HepG2 (cell line): ENCODE data around the gene CEP104. TPM values are rescaled to one million over a fixed set of nuclear protein-coding genes. Genes with fewer than 3 reads are reported as not detected.
A peak's percentile ranks its signal among the peaks of the same experiment; 100 is the strongest.

Experiments used
- GATA4 ChIP-seq: sonication (generic); IDR thresholded peaks from 2 replicates; pipeline ENCODE4 v1.6.1; 2016; ENCODE audit warnings: antibody characterized with exemption, low read depth, borderline replicate concordance
- IRF1 ChIP-seq: sonication (generic); formaldehyde crosslinking; IDR thresholded peaks from 2 replicates; pipeline ENCODE4 v1.4.0; 2020; ENCODE audit warnings: low read depth, mild to moderate bottlenecking, missing genetic modification reagents
- KDM1A ChIP-seq: IDR thresholded peaks from 2 replicates; pipeline ENCODE4 v1.6.1; 2016; ENCODE audit warnings: missing compliant biosample characterization
- SNAI1 ChIP-seq: sonication (generic); formaldehyde crosslinking; IDR thresholded peaks from 2 replicates; pipeline ENCODE4 v1.5.0; 2020; ENCODE audit warnings: mild to moderate bottlenecking, missing genetic modification reagents, borderline replicate concordance
- SRSF1 ChIP-seq: fragments of 200-400 bp; formaldehyde crosslinking; optimal IDR thresholded peaks from 2 replicates; pipeline ENCODE3; 2017; ENCODE audit warnings: mild to moderate bottlenecking, low read depth, low read length, moderate library complexity
- TSC22D2 ChIP-seq: sonication (generic); formaldehyde crosslinking; IDR thresholded peaks from 2 replicates; pipeline ENCODE4 v1.5.1; 2020; ENCODE audit warnings: missing genetic modification reagents, mild to moderate bottlenecking, borderline replicate concordance
- ZNF256 ChIP-seq: sonication (generic); formaldehyde crosslinking; conservative IDR thresholded peaks from 2 replicates; pipeline ENCODE4 v1.4.0; 2020; ENCODE audit warnings: missing genetic modification reagents
- ZNF383 ChIP-seq: sonication (generic); formaldehyde crosslinking; IDR thresholded peaks from 2 replicates; pipeline ENCODE4 v1.4.0; 2020; ENCODE audit warnings: missing genetic modification reagents, mild to moderate bottlenecking, borderline replicate concordance
- ZNF660 ChIP-seq: sonication (generic); formaldehyde crosslinking; IDR thresholded peaks from 2 replicates; pipeline ENCODE4 v1.5.1; 2020; ENCODE audit warnings: mild to moderate bottlenecking, low read depth, missing genetic modification reagents, borderline replicate concordance
- ZNF7 ChIP-seq: IDR thresholded peaks from 2 replicates; pipeline ENCODE4 v1.6.1; 2016; ENCODE audit warnings: missing biosample characterization, missing genetic modification reagents
- polyA plus RNA-seq, 8 experiments: library from polyadenylated mRNA; depleted of rRNA in 3 of 8; stranded (reverse) in 7 of 8; unstranded in 1 of 8; fragments of >200 nt; fragmentation: Illumina TruSeq in 4 of 8; extraction: Trizol in 4 of 8; gene quantifications; 2 replicates each; pipeline versions ENCODE4 v1.2.1 to v1.2.3, GENCODE V29; 2011 to 2016; ENCODE audit warnings: low read depth in 4 of 8, missing spikeins in 1 of 8, mixed read lengths in 1 of 8; ENCODE audit not compliant: insufficient read depth in 1 of 8
- total RNA-seq, 5 experiments: library from RNA; depleted of rRNA; stranded (reverse); fragments of >200 nt; fragmentation: Illumina TruSeq; extraction: Trizol; gene quantifications; 2 replicates each; pipeline ENCODE4 v1.2.3, GENCODE V29; 2016; ENCODE audit warnings: low read depth in 1 of 5
- TF ChIP-seq, protein P1 (sequence below): sonication (generic); formaldehyde crosslinking; IDR thresholded peaks from 2 replicates; pipeline ENCODE4 v1.9.0; 2021; ENCODE audit warnings: missing genetic modification reagents, borderline replicate concordance
- TF ChIP-seq, protein P2 (sequence below): sonication (generic); formaldehyde crosslinking; IDR thresholded peaks from 2 replicates; pipeline ENCODE4 v1.4.0; 2020; ENCODE audit warnings: missing genetic modification reagents
- TF ChIP-seq, protein P3 (sequence below): sonication (generic); formaldehyde crosslinking; IDR thresholded peaks from 2 replicates; pipeline ENCODE4 v1.4.0; 2020; ENCODE audit warnings: missing genetic modification reagents

The CEP104 gene
- total and polyA plus RNA-seq, 2 of the 13 experiments (the other 11 are each of a cell fraction or from before 2014, with no cell fraction given) = 20.4 to 30.1 TPM

DNA sequence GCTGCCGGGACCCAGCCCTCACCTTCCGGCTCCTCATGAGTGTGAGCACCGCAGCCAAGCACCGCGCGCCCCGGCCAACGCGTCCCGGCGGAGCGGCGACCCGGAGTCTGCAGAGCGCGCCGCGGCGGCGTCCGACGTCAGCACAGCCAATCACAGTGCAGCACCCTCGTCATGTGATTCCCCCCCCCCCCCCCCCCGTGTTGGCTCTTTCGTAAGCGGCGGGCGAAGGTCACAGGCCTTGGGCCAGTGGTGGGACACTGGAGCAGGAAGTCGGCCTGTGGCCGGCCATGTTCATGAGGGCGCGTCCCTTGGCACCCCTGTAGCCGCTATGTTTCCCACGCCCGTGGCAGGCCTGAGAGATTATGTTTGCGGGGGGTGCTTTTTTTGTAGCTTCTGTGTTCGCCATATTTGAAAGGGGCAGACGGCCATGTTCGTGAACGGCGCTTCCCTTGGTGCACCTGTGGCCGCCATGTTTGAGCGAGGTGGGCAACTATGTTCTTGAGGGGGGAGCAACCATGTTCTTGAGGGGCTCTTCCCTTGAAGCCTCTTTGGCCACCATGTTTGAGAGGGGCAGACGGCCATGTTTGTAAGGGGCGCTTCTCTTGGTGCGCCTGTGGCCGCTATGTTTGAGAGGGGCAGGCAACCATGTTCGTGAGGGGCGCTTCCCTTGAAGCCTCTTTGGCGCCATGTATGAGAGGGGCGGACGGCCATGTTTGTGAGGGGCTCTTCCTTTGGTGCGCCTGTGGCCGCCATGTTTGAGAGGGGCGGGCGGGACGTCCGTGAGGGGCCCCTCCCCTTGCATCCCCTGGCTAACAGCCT lies 43.3 kb upstream of the CEP104 start, which contains the start of gene C1orf174 (continued):
- TF ChIP-seq, protein P1, sequence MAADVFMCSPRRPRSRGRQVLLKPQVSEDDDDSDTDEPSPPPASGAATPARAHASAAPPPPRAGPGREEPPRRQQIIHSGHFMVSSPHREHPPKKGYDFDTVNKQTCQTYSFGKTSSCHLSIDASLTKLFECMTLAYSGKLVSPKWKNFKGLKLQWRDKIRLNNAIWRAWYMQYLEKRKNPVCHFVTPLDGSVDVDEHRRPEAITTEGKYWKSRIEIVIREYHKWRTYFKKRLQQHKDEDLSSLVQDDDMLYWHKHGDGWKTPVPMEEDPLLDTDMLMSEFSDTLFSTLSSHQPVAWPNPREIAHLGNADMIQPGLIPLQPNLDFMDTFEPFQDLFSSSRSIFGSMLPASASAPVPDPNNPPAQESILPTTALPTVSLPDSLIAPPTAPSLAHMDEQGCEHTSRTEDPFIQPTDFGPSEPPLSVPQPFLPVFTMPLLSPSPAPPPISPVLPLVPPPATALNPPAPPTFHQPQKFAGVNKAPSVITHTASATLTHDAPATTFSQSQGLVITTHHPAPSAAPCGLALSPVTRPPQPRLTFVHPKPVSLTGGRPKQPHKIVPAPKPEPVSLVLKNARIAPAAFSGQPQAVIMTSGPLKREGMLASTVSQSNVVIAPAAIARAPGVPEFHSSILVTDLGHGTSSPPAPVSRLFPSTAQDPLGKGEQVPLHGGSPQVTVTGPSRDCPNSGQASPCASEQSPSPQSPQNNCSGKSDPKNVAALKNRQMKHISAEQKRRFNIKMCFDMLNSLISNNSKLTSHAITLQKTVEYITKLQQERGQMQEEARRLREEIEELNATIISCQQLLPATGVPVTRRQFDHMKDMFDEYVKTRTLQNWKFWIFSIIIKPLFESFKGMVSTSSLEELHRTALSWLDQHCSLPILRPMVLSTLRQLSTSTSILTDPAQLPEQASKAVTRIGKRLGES = no peak; the same call in 1 of the 2 replicates
- TF ChIP-seq, protein P2, sequence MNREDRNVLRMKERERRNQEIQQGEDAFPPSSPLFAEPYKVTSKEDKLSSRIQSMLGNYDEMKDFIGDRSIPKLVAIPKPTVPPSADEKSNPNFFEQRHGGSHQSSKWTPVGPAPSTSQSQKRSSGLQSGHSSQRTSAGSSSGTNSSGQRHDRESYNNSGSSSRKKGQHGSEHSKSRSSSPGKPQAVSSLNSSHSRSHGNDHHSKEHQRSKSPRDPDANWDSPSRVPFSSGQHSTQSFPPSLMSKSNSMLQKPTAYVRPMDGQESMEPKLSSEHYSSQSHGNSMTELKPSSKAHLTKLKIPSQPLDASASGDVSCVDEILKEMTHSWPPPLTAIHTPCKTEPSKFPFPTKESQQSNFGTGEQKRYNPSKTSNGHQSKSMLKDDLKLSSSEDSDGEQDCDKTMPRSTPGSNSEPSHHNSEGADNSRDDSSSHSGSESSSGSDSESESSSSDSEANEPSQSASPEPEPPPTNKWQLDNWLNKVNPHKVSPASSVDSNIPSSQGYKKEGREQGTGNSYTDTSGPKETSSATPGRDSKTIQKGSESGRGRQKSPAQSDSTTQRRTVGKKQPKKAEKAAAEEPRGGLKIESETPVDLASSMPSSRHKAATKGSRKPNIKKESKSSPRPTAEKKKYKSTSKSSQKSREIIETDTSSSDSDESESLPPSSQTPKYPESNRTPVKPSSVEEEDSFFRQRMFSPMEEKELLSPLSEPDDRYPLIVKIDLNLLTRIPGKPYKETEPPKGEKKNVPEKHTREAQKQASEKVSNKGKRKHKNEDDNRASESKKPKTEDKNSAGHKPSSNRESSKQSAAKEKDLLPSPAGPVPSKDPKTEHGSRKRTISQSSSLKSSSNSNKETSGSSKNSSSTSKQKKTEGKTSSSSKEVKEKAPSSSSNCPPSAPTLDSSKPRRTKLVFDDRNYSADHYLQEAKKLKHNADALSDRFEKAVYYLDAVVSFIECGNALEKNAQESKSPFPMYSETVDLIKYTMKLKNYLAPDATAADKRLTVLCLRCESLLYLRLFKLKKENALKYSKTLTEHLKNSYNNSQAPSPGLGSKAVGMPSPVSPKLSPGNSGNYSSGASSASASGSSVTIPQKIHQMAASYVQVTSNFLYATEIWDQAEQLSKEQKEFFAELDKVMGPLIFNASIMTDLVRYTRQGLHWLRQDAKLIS (CRISPR knock-in tag) = no peak; the same call in 1 of the 2 replicates
- TF ChIP-seq TSC22D2 (CRISPR knock-in tag) (no peak), ZNF7 (no peak), KDM1A (CRISPR knock-in tag) (no peak), ZNF660 (no peak), ZNF256 (CRISPR knock-in tag) (no peak), ZNF383 (CRISPR knock-in tag) (peak; percentile 20; the same call in 1 of the 2 replicates), IRF1 (no peak), GATA4 (0 out of 2 replicates have a peak, but pooled peaks have one; percentile 29), SRSF1 (peak; percentile 85), SNAI1 (CRISPR knock-in tag) (no peak)
- TF ChIP-seq, protein P3, sequence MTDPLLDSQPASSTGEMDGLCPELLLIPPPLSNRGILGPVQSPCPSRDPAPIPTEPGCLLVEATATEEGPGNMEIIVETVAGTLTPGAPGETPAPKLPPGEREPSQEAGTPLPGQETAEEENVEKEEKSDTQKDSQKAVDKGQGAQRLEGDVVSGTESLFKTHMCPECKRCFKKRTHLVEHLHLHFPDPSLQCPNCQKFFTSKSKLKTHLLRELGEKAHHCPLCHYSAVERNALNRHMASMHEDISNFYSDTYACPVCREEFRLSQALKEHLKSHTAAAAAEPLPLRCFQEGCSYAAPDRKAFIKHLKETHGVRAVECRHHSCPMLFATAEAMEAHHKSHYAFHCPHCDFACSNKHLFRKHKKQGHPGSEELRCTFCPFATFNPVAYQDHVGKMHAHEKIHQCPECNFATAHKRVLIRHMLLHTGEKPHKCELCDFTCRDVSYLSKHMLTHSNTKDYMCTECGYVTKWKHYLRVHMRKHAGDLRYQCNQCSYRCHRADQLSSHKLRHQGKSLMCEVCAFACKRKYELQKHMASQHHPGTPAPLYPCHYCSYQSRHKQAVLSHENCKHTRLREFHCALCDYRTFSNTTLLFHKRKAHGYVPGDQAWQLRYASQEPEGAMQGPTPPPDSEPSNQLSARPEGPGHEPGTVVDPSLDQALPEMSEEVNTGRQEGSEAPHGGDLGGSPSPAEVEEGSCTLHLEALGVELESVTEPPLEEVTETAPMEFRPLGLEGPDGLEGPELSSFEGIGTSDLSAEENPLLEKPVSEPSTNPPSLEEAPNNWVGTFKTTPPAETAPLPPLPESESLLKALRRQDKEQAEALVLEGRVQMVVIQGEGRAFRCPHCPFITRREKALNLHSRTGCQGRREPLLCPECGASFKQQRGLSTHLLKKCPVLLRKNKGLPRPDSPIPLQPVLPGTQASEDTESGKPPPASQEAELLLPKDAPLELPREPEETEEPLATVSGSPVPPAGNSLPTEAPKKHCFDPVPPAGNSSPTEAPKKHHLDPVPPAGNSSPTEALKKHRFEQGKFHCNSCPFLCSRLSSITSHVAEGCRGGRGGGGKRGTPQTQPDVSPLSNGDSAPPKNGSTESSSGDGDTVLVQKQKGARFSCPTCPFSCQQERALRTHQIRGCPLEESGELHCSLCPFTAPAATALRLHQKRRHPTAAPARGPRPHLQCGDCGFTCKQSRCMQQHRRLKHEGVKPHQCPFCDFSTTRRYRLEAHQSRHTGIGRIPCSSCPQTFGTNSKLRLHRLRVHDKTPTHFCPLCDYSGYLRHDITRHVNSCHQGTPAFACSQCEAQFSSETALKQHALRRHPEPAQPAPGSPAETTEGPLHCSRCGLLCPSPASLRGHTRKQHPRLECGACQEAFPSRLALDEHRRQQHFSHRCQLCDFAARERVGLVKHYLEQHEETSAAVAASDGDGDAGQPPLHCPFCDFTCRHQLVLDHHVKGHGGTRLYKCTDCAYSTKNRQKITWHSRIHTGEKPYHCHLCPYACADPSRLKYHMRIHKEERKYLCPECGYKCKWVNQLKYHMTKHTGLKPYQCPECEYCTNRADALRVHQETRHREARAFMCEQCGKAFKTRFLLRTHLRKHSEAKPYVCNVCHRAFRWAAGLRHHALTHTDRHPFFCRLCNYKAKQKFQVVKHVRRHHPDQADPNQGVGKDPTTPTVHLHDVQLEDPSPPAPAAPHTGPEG = peak; percentile 14; the same call in 1 of the 2 replicates
